WTC11 (cell line): ENCODE results near the gene RIC1. TPM values are rescaled to one million over a fixed set of nuclear protein-coding genes. Genes with fewer than 3 reads are reported as not detected.

Experiments
- ATAC-seq: fragments of 200-7000 bp; cut with Tn5 transposase; 2 replicates; pipeline ENCODE4 v1.10.0; 2021; ENCODE audit warnings: mild to moderate bottlenecking, moderate library complexity
- CTCF ChIA-PET: fragments of 300-600 bp; sonication (Branson Sonifier 250); formaldehyde crosslinking; loops from one replicate; lab custom pipeline; 2021; ENCODE audit warnings: antibody characterized with exemption; lab: Charles Lee
- POLR2A ChIA-PET: fragments of 350-600 bp; sonication (Branson Sonifier 250); formaldehyde crosslinking; loops from one replicate; lab custom pipeline; 2021; ENCODE audit warnings: antibody characterized with exemption; lab: Charles Lee
- DNase-seq: peaks from one replicate; pipeline ENCODE4 v3.0.0; 2021; ENCODE audit warnings: low spot score
- H3K27ac Mint-ChIP-seq: 2 replicates; pipeline ENCODE4 v1.8.0; 2021; ENCODE audit warnings: mixed read lengths
- H3K27me3 Mint-ChIP-seq: 2 replicates; pipeline ENCODE4 v1.8.0; 2021; ENCODE audit warnings: low read depth, mild to moderate bottlenecking, moderate library complexity, mixed read lengths
- H3K36me3 Mint-ChIP-seq: 2 replicates; pipeline ENCODE4 v1.8.0; 2021; ENCODE audit warnings: mixed read lengths
- H3K4me1 Mint-ChIP-seq: 2 replicates; pipeline ENCODE4 v1.8.0; 2022; ENCODE audit warnings: mixed read lengths
- H3K4me3 Mint-ChIP-seq: 2 replicates; pipeline ENCODE4 v1.8.0; 2021; ENCODE audit warnings: mild to moderate bottlenecking, moderate library complexity, mixed read lengths
- H3K9me3 Mint-ChIP-seq: 2 replicates; pipeline ENCODE4 v1.8.0; 2021; ENCODE audit warnings: mixed read lengths
- ARID4B ChIP-seq: sonication (generic); formaldehyde crosslinking; IDR thresholded peaks from 2 replicates; pipeline ENCODE4 v1.8.0; 2023; ENCODE audit warnings: missing genetic modification reagents, mild to moderate bottlenecking, borderline replicate concordance
- CREB1 ChIP-seq: sonication (generic); formaldehyde crosslinking; IDR thresholded peaks from 2 replicates; pipeline ENCODE4 v1.8.0; 2023; ENCODE audit warnings: mild to moderate bottlenecking, missing genetic modification reagents
- E2F1 ChIP-seq: sonication (generic); formaldehyde crosslinking; IDR thresholded peaks from 2 replicates; pipeline ENCODE4 v1.8.0; 2022; ENCODE audit warnings: mild to moderate bottlenecking, missing genetic modification reagents
- EMX1 ChIP-seq: fragments of 250-450 bp; sonication (Bioruptor Pico); IDR thresholded peaks from 2 replicates; pipeline ENCODE4 v1.8.0; 2021; ENCODE audit warnings: mild to moderate bottlenecking
- FOXJ3 ChIP-seq: sonication (generic); formaldehyde crosslinking; IDR thresholded peaks from 2 replicates; pipeline ENCODE4 v1.9.0; 2021; ENCODE audit warnings: missing genetic modification reagents, mild to moderate bottlenecking, borderline replicate concordance
- FOXP4 ChIP-seq: sonication (generic); formaldehyde crosslinking; IDR thresholded peaks from 2 replicates; pipeline ENCODE4 v1.8.0; 2022; ENCODE audit warnings: mild to moderate bottlenecking, missing genetic modification reagents
- HMGA2 ChIP-seq: fragments of 250-450 bp; sonication (Bioruptor Pico); IDR thresholded peaks from 2 replicates; pipeline ENCODE4 v1.4.0; 2021; ENCODE audit warnings: mild to moderate bottlenecking, moderate library complexity
- NFATC4 ChIP-seq: fragments of 250-450 bp; sonication (Bioruptor Pico); IDR thresholded peaks from 2 replicates; pipeline ENCODE4 v1.9.0; 2021; ENCODE audit warnings: mild to moderate bottlenecking
- NR3C1 ChIP-seq: sonication (generic); formaldehyde crosslinking; conservative IDR thresholded peaks from 2 replicates; pipeline ENCODE4 v1.8.1; 2023; ENCODE audit warnings: low read depth, mild to moderate bottlenecking, missing genetic modification reagents
- RELA ChIP-seq: sonication (generic); formaldehyde crosslinking; IDR thresholded peaks from 2 replicates; pipeline ENCODE4 v1.8.1; 2022; ENCODE audit warnings: missing genetic modification reagents, mild to moderate bottlenecking, borderline replicate concordance
- ZNF232 ChIP-seq: sonication (generic); formaldehyde crosslinking; IDR thresholded peaks from 2 replicates; pipeline ENCODE4 v1.8.0; 2022; ENCODE audit warnings: mild to moderate bottlenecking, missing genetic modification reagents
- ZNF263 ChIP-seq: sonication (generic); formaldehyde crosslinking; IDR thresholded peaks from 2 replicates; pipeline ENCODE4 v1.8.1; 2022; ENCODE audit warnings: low read depth, mild to moderate bottlenecking, moderate library complexity, missing genetic modification reagents
- ZNF317 ChIP-seq: sonication (generic); formaldehyde crosslinking; IDR thresholded peaks from 2 replicates; pipeline ENCODE4 v1.8.1; 2023; ENCODE audit warnings: low read depth, mild to moderate bottlenecking, moderate library complexity, missing genetic modification reagents, borderline replicate concordance
- ZNF532 ChIP-seq: fragments of 250-450 bp; sonication (Bioruptor Pico); IDR thresholded peaks from 2 replicates; pipeline ENCODE4 v1.9.0; 2021; ENCODE audit warnings: mild to moderate bottlenecking, borderline replicate concordance
- ZNF671 ChIP-seq: fragments of 250-450 bp; sonication (Bioruptor Pico); IDR thresholded peaks from 2 replicates; pipeline ENCODE4 v1.8.0; 2021; ENCODE audit warnings: mild to moderate bottlenecking
- total RNA-seq: library from RNA; stranded (reverse); gene quantifications from 3 replicates; pipeline ENCODE4 v1.2.3, GENCODE V29; 2021
- TF ChIP-seq, protein P1 (sequence below): sonication (generic); formaldehyde crosslinking; IDR thresholded peaks from 2 replicates; pipeline ENCODE4 v1.8.1; 2022; ENCODE audit warnings: low read depth, missing genetic modification reagents, borderline replicate concordance
- TF ChIP-seq, protein P2 (sequence below): sonication (generic); formaldehyde crosslinking; IDR thresholded peaks from 2 replicates; pipeline ENCODE4 v1.8.1; 2022; ENCODE audit warnings: low read depth, mild to moderate bottlenecking, moderate library complexity, missing genetic modification reagents, borderline replicate concordance
- TF ChIP-seq, protein P3 (sequence below): fragments of 250-450 bp; sonication (Bioruptor Pico); IDR thresholded peaks from 2 replicates; pipeline ENCODE4 v1.8.0; 2021; ENCODE audit warnings: mild to moderate bottlenecking

RIC1 gene
- total RNA-seq, 1 experiment from 2014 or later, result 18.9 TPM

DNA sequence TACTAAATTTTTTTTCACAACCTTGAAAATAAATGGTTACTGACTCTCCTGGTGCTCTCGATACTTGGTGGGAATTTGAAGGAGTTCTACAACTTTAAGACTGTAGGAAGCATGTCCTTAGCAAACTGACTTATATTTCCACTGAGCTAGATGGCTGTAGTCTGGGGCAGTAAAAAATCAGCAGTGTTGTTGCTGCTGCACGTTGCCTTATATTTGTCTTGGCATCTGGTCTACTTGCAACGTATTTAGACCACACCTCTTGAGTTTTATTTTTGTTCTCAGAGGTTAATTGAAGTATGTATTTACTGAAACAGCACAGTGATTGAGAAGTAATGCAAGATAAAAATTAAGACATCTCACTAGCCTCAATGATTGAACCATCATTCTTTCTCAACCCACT is 127.7 kb downstream of the RIC1 start:
- H3K27ac Mint-ChIP-seq, result no peak overlapping the region
- ChIA-PET POLR2A (no interaction called here), CTCF (interaction anchor here (1.0 kb wide), 1 partner anchor 76 kb away, joined by 3 read pairs; the partner anchor contains the start of gene ERMP1)
- no peak for ATAC-seq
- no peak overlapping the region for H3K4me3 Mint-ChIP-seq
- H3K36me3 Mint-ChIP-seq, result peaks cover 26% of the 10 kb centered on the region
- TF ChIP-seq ARID4B (no peak), ZNF317 (CRISPR knock-in tag) (no peak), RELA (CRISPR knock-in tag) (no peak), ZNF263 (CRISPR knock-in tag) (no peak), HMGA2 (CRISPR knock-in tag) (no peak), FOXP4 (no peak), EMX1 (no peak), ZNF532 (CRISPR knock-in tag) (no peak), ZNF232 (CRISPR knock-in tag) (no peak), NR3C1 (CRISPR knock-in tag) (no peak), CREB1 (no peak), FOXJ3 (CRISPR knock-in tag) (no peak), E2F1 (CRISPR knock-in tag) (no peak), NFATC4 (CRISPR knock-in tag) (no peak), ZNF671 (CRISPR knock-in tag) (no peak)
- TF ChIP-seq, protein P1, sequence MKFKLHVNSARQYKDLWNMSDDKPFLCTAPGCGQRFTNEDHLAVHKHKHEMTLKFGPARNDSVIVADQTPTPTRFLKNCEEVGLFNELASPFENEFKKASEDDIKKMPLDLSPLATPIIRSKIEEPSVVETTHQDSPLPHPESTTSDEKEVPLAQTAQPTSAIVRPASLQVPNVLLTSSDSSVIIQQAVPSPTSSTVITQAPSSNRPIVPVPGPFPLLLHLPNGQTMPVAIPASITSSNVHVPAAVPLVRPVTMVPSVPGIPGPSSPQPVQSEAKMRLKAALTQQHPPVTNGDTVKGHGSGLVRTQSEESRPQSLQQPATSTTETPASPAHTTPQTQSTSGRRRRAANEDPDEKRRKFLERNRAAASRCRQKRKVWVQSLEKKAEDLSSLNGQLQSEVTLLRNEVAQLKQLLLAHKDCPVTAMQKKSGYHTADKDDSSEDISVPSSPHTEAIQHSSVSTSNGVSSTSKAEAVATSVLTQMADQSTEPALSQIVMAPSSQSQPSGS (CRISPR knock-in tag), result no peak
- TF ChIP-seq, protein P2, sequence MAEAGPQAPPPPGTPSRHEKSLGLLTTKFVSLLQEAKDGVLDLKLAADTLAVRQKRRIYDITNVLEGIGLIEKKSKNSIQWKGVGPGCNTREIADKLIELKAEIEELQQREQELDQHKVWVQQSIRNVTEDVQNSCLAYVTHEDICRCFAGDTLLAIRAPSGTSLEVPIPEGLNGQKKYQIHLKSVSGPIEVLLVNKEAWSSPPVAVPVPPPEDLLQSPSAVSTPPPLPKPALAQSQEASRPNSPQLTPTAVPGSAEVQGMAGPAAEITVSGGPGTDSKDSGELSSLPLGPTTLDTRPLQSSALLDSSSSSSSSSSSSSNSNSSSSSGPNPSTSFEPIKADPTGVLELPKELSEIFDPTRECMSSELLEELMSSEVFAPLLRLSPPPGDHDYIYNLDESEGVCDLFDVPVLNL (CRISPR knock-in tag), result no peak
- TF ChIP-seq, protein P3, sequence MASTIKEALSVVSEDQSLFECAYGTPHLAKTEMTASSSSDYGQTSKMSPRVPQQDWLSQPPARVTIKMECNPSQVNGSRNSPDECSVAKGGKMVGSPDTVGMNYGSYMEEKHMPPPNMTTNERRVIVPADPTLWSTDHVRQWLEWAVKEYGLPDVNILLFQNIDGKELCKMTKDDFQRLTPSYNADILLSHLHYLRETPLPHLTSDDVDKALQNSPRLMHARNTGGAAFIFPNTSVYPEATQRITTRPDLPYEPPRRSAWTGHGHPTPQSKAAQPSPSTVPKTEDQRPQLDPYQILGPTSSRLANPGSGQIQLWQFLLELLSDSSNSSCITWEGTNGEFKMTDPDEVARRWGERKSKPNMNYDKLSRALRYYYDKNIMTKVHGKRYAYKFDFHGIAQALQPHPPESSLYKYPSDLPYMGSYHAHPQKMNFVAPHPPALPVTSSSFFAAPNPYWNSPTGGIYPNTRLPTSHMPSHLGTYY (CRISPR knock-in tag), result no peak
- TF ChIP-seq, all 79 proteins: peak for 0
- H3K4me1 Mint-ChIP-seq, result peaks cover 5% of the 10 kb centered on the region; the same call in 1 of the 2 replicates
- no peak for DNase-seq
- no peaks in the 10 kb centered on the region for H3K9me3 Mint-ChIP-seq
- no peaks in the 10 kb centered on the region for H3K27me3 Mint-ChIP-seq
